Measurements from ENCODE around the gene DEFB114.
"Not testable (repeated sequence)": the region's sequence is repeated elsewhere in the genome, so short reads cannot be mapped to it uniquely, and the experiment has no call there.

The DEFB114 gene

GRCh38 chr6:49951926-49952325 lies 12.0 kb downstream of the DEFB114 start:
- DNase-seq (ENCODE audit: low spot score in 2 of 2) (no peak), ATAC-seq (no peak)
- H3K36me3 Mint-ChIP-seq: no peaks in the 10 kb centered on the region
- H3K4me1 Mint-ChIP-seq: no peaks in the 10 kb centered on the region
- no peak overlapping the region for H3K27ac Mint-ChIP-seq
- no peak overlapping the region for H3K4me3 Mint-ChIP-seq
- H3K9me3 Mint-ChIP-seq: peaks cover 16% of the 10 kb centered on the region

- H3K9me3 Mint-ChIP-seq: peaks cover 12% of the 10 kb centered on the region
- H3K4me1 Mint-ChIP-seq: no peaks in the 10 kb centered on the region
- no peak for ATAC-seq
- H3K27ac Mint-ChIP-seq: no peak overlapping the region
- no peak for DNase-seq (ENCODE audit: low spot score in 2 of 2)
- H3K4me3 Mint-ChIP-seq: no peak overlapping the region
- no peaks in the 10 kb centered on the region for H3K36me3 Mint-ChIP-seq
Measured at GRCh38 chr6:49950415-49950751, 13.6 kb downstream of the DEFB114 start.

- DNase-seq (ENCODE audit: low spot score in 2 of 2): no peak
- no peaks in the 10 kb centered on the region for H3K4me1 Mint-ChIP-seq
- H3K27ac Mint-ChIP-seq: no peak overlapping the region
- no peaks in the 10 kb centered on the region for H3K36me3 Mint-ChIP-seq
- no peak overlapping the region for H3K4me3 Mint-ChIP-seq
- H3K9me3 Mint-ChIP-seq: peaks cover 14% of the 10 kb centered on the region
- no peak for ATAC-seq
Measured at GRCh38 chr6:49949062-49949461, 14.9 kb downstream of the DEFB114 start.

- DNase-seq (ENCODE audit: low spot score in 2 of 2) (no peak), ATAC-seq (no peak)
- no peak overlapping the region for H3K4me3 Mint-ChIP-seq
- H3K4me1 Mint-ChIP-seq: no peaks in the 10 kb centered on the region
- H3K27ac Mint-ChIP-seq: no peak overlapping the region
- peaks cover 6% of the 10 kb centered on the region for H3K9me3 Mint-ChIP-seq
- H3K36me3 Mint-ChIP-seq: no peaks in the 10 kb centered on the region
Measured at GRCh38 chr6:49946835-49947234, 17.1 kb downstream of the DEFB114 start.

- not testable (repeated sequence) for H3K36me3 Mint-ChIP-seq; DNase-seq (ENCODE audit: low spot score in 2 of 2); H3K9me3 Mint-ChIP-seq; H3K27ac Mint-ChIP-seq; ATAC-seq; H3K4me3 Mint-ChIP-seq; H3K4me1 Mint-ChIP-seq
Measured at GRCh38 chr6:49944068-49944467, 19.9 kb downstream of the DEFB114 start.

GRCh38 chr6:49939993-49940498 lies 23.9 kb downstream of the DEFB114 start:
- DNase-seq (ENCODE audit: low spot score in 2 of 2) (no peak), ATAC-seq (no peak)
- Mint-ChIP-seq H3K4me1 (no peaks in the 10 kb centered on the region), H3K27ac (no peak overlapping the region), H3K4me3 (no peak overlapping the region), H3K36me3 (no peaks in the 10 kb centered on the region), H3K9me3 (peaks cover 7% of the 10 kb centered on the region)

- H3K9me3 Mint-ChIP-seq: peaks cover 5% of the 10 kb centered on the region
- no peaks in the 10 kb centered on the region for H3K4me1 Mint-ChIP-seq
- no peak for ATAC-seq
- H3K36me3 Mint-ChIP-seq: no peaks in the 10 kb centered on the region
- H3K4me3 Mint-ChIP-seq: no peak overlapping the region
- DNase-seq (ENCODE audit: low spot score in 2 of 2): no peak
- no peak overlapping the region for H3K27ac Mint-ChIP-seq
Measured at GRCh38 chr6:49937811-49938210, 26.2 kb downstream of the DEFB114 start.

- Mint-ChIP-seq H3K27ac (no peak overlapping the region), H3K36me3 (no peaks in the 10 kb centered on the region), H3K4me3 (no peak overlapping the region), H3K9me3 (peaks cover 6% of the 10 kb centered on the region), H3K4me1 (no peaks in the 10 kb centered on the region)
- DNase-seq (ENCODE audit: low spot score in 2 of 2): no peak
- no peak for ATAC-seq
Measured at GRCh38 chr6:49937017-49937416, 26.9 kb downstream of the DEFB114 start.

GRCh38 chr6:49935387-49935786 lies 28.6 kb downstream of the DEFB114 start:
- ATAC-seq (no peak), DNase-seq (ENCODE audit: low spot score in 2 of 2) (no peak)
- Mint-ChIP-seq H3K36me3 (no peaks in the 10 kb centered on the region), H3K4me1 (no peaks in the 10 kb centered on the region), H3K9me3 (peaks cover 10% of the 10 kb centered on the region), H3K27ac (no peak overlapping the region), H3K4me3 (no peak overlapping the region)

- DNase-seq (ENCODE audit: low spot score in 2 of 2): no peak
- H3K4me1 Mint-ChIP-seq: no peaks in the 10 kb centered on the region
- H3K4me3 Mint-ChIP-seq: no peak overlapping the region
- no peaks in the 10 kb centered on the region for H3K36me3 Mint-ChIP-seq
- ATAC-seq: no peak
- H3K27ac Mint-ChIP-seq: no peak overlapping the region
- peaks cover 10% of the 10 kb centered on the region for H3K9me3 Mint-ChIP-seq
Measured at GRCh38 chr6:49934770-49935169, 29.2 kb downstream of the DEFB114 start.

- no peak overlapping the region for H3K27ac Mint-ChIP-seq
- ATAC-seq: no peak
- H3K4me3 Mint-ChIP-seq: no peak overlapping the region
- peaks cover 13% of the 10 kb centered on the region for H3K9me3 Mint-ChIP-seq
- no peaks in the 10 kb centered on the region for H3K36me3 Mint-ChIP-seq
- no peak for DNase-seq (ENCODE audit: low spot score in 2 of 2)
- no peaks in the 10 kb centered on the region for H3K4me1 Mint-ChIP-seq
Measured at GRCh38 chr6:49933526-49933925, 30.4 kb downstream of the DEFB114 start.

- Mint-ChIP-seq H3K4me1 (no peaks in the 10 kb centered on the region), H3K4me3 (no peak overlapping the region), H3K36me3 (no peaks in the 10 kb centered on the region), H3K27ac (no peak overlapping the region), H3K9me3 (peaks cover 15% of the 10 kb centered on the region)
- no peak for DNase-seq (ENCODE audit: low spot score in 2 of 2)
- ATAC-seq: no peak
Measured at GRCh38 chr6:49929340-49929739, 34.6 kb downstream of the DEFB114 start.

GRCh38 chr6:49923826-49924225 lies 40.1 kb downstream of the DEFB114 start:
- Mint-ChIP-seq H3K4me3 (no peak overlapping the region), H3K4me1 (no peaks in the 10 kb centered on the region)
- DNase-seq (ENCODE audit: low spot score in 2 of 2): no peak

GRCh38 chr6:49919935-49920644 lies 43.9 kb downstream of the DEFB114 start:
- Mint-ChIP-seq H3K9me3 (peaks cover 26% of the 10 kb centered on the region), H3K36me3 (no peaks in the 10 kb centered on the region), H3K4me3 (no peak overlapping the region), H3K27ac (no peak overlapping the region), H3K4me1 (no peaks in the 10 kb centered on the region)
- ATAC-seq (no peak), DNase-seq (ENCODE audit: low spot score in 2 of 2) (no peak)

More at GRCh38 chr6:49923826-49924225, 40.1 kb downstream of the DEFB114 start:
- Mint-ChIP-seq H3K27ac (no peak overlapping the region), H3K36me3 (no peaks in the 10 kb centered on the region), H3K9me3 (peaks cover 23% of the 10 kb centered on the region)
- no peak for ATAC-seq

- no peak overlapping the region for H3K27ac Mint-ChIP-seq
- H3K4me1 Mint-ChIP-seq: no peaks in the 10 kb centered on the region
- ATAC-seq: no peak
- H3K4me3 Mint-ChIP-seq: no peak overlapping the region
- peaks cover 26% of the 10 kb centered on the region for H3K9me3 Mint-ChIP-seq
- H3K36me3 Mint-ChIP-seq: no peaks in the 10 kb centered on the region
- no peak for DNase-seq (ENCODE audit: low spot score in 2 of 2)
Measured at GRCh38 chr6:49919261-49919660, 44.7 kb downstream of the DEFB114 start.

- no peaks in the 10 kb centered on the region for H3K4me1 Mint-ChIP-seq
- ATAC-seq: no peak
- H3K9me3 Mint-ChIP-seq: peaks cover 26% of the 10 kb centered on the region
- DNase-seq (ENCODE audit: low spot score in 2 of 2): no peak
- H3K36me3 Mint-ChIP-seq: no peaks in the 10 kb centered on the region
- H3K27ac Mint-ChIP-seq: no peak overlapping the region
- H3K4me3 Mint-ChIP-seq: no peak overlapping the region
Measured at GRCh38 chr6:49918787-49919186, 45.2 kb downstream of the DEFB114 start.
